Measurements from ENCODE around the gene GPAT3.

Gene GPAT3

GRCh38 chr4:83516042-83516772, 19.7 kb upstream of the GPAT3 start:
- TF ChIP-seq POLR2A (IDR thresholded peaks at IDR 0.05; ENCODE audit: extremely low read depth, insufficient read length): no peak
- no peak for TF ChIP-seq MAX (IDR thresholded peaks at IDR 0.05; ENCODE audit: low read depth, low read length)
- no peak for TF ChIP-seq CTCF (IDR thresholded peaks at IDR 0.05; ENCODE audit: low read depth, low read length)
- TF ChIP-seq MYC (IDR thresholded peaks at IDR 0.05; ENCODE audit: low read depth, low read length): no peak
- no peak for DNase-seq (ENCODE audit: low read depth)
- no peak overlapping the region for H3K4me3 ChIP-seq (ENCODE audit: low read depth, low read length)

- no peak overlapping the region for H3K4me3 ChIP-seq (ENCODE audit: low read depth, low read length)
- TF ChIP-seq POLR2A (IDR thresholded peaks at IDR 0.05; ENCODE audit: extremely low read depth, insufficient read length) (no peak), MAX (IDR thresholded peaks at IDR 0.05; ENCODE audit: low read depth, low read length) (no peak), CTCF (IDR thresholded peaks at IDR 0.05; ENCODE audit: low read depth, low read length) (no peak), MYC (IDR thresholded peaks at IDR 0.05; ENCODE audit: low read depth, low read length) (no peak)
- no peak for DNase-seq (ENCODE audit: low read depth)
Measured at GRCh38 chr4:83522239-83522638, 13.7 kb upstream of the GPAT3 start.

GRCh38 chr4:83527671-83528070, 8.2 kb upstream of the GPAT3 start:
- no peak for TF ChIP-seq CTCF (IDR thresholded peaks at IDR 0.05; ENCODE audit: low read depth, low read length)
- TF ChIP-seq MAX (IDR thresholded peaks at IDR 0.05; ENCODE audit: low read depth, low read length): no peak
- no peak for TF ChIP-seq MYC (IDR thresholded peaks at IDR 0.05; ENCODE audit: low read depth, low read length)
- no peak for TF ChIP-seq POLR2A (IDR thresholded peaks at IDR 0.05; ENCODE audit: extremely low read depth, insufficient read length)
- DNase-seq (ENCODE audit: low read depth): no peak
- H3K4me3 ChIP-seq (ENCODE audit: low read depth, low read length): no peak overlapping the region

GRCh38 chr4:83536362-83537272, 709 bp downstream of the GPAT3 start:
- no peak for TF ChIP-seq MYC (IDR thresholded peaks at IDR 0.05; ENCODE audit: low read depth, low read length)
- no peak for TF ChIP-seq POLR2A (IDR thresholded peaks at IDR 0.05; ENCODE audit: extremely low read depth, insufficient read length)
- TF ChIP-seq MAX (IDR thresholded peaks at IDR 0.05; ENCODE audit: low read depth, low read length): no peak
- no peak for TF ChIP-seq CTCF (IDR thresholded peaks at IDR 0.05; ENCODE audit: low read depth, low read length)

GRCh38 chr4:83542225-83542624, 6.3 kb downstream of the GPAT3 start:
- H3K4me3 ChIP-seq (ENCODE audit: low read depth, low read length): no peak overlapping the region
- no peak for DNase-seq (ENCODE audit: low read depth)
- TF ChIP-seq POLR2A (IDR thresholded peaks at IDR 0.05; ENCODE audit: extremely low read depth, insufficient read length): no peak
- TF ChIP-seq MYC (IDR thresholded peaks at IDR 0.05; ENCODE audit: low read depth, low read length): no peak

More at GRCh38 chr4:83536362-83537272, 709 bp downstream of the GPAT3 start:
- peak overlapping the region; percentile 67 for H3K4me3 ChIP-seq (ENCODE audit: low read depth, low read length)
- no peak for DNase-seq (ENCODE audit: low read depth)

GRCh38 chr4:83546786-83547185, 10.9 kb downstream of the GPAT3 start:
- TF ChIP-seq MYC (IDR thresholded peaks at IDR 0.05; ENCODE audit: low read depth, low read length) (no peak), MAX (IDR thresholded peaks at IDR 0.05; ENCODE audit: low read depth, low read length) (no peak), CTCF (IDR thresholded peaks at IDR 0.05; ENCODE audit: low read depth, low read length) (no peak), POLR2A (IDR thresholded peaks at IDR 0.05; ENCODE audit: extremely low read depth, insufficient read length) (no peak)
- DNase-seq (ENCODE audit: low read depth): peak; percentile 39

More at GRCh38 chr4:83546786-83547185, 10.9 kb downstream of the GPAT3 start:
- no peak overlapping the region for H3K4me3 ChIP-seq (ENCODE audit: low read depth, low read length)

Measured in NB4 (cell line).